IgD-negative memory B cell (primary cell): Measurements from ENCODE around the gene RAPGEF3. TPM values are rescaled to one million over a fixed set of nuclear protein-coding genes. Genes with fewer than 3 reads are reported as not detected.

Experiments used
- H3K27ac Mint-ChIP-seq, 3 donors: one replicate each; pipeline ENCODE4 v1.8.0; 2020 to 2022; ENCODE audit warnings: mild to moderate bottlenecking in 3 of 3, mixed read lengths in 3 of 3, moderate library complexity in 1 of 3
- H3K27me3 Mint-ChIP-seq: one replicate; pipeline ENCODE4 v1.8.0; 2021; ENCODE audit warnings: mixed read lengths
- H3K36me3 Mint-ChIP-seq: one replicate; pipeline ENCODE4 v1.8.0; 2020; ENCODE audit warnings: mild to moderate bottlenecking, mixed read lengths
- H3K4me1 Mint-ChIP-seq, 3 donors: one replicate each; pipeline ENCODE4 v1.8.0; 2020 to 2022; ENCODE audit warnings: mixed read lengths in 3 of 3, mild to moderate bottlenecking in 1 of 3
- H3K4me3 Mint-ChIP-seq, 4 donors: one replicate each; pipeline ENCODE4 v1.8.0; 2020 to 2022; ENCODE audit warnings: mild to moderate bottlenecking in 4 of 4, mixed read lengths in 4 of 4, moderate library complexity in 3 of 4
- H3K9me3 Mint-ChIP-seq, 3 donors: one replicate each; pipeline ENCODE4 v1.8.0; 2020 to 2021; ENCODE audit warnings: mixed read lengths in 3 of 3, mild to moderate bottlenecking in 1 of 3
- polyA plus RNA-seq: library from polyadenylated mRNA; unstranded; fragments of 300-500 nt; fragmentation: Illumina TruSeq; gene quantifications from one replicate; pipeline ENCODE4 v1.2.3, GENCODE V29; 2021

Gene RAPGEF3
- polyA plus RNA-seq, 1 donor from 2014 or later: 0.26 TPM

DNA sequence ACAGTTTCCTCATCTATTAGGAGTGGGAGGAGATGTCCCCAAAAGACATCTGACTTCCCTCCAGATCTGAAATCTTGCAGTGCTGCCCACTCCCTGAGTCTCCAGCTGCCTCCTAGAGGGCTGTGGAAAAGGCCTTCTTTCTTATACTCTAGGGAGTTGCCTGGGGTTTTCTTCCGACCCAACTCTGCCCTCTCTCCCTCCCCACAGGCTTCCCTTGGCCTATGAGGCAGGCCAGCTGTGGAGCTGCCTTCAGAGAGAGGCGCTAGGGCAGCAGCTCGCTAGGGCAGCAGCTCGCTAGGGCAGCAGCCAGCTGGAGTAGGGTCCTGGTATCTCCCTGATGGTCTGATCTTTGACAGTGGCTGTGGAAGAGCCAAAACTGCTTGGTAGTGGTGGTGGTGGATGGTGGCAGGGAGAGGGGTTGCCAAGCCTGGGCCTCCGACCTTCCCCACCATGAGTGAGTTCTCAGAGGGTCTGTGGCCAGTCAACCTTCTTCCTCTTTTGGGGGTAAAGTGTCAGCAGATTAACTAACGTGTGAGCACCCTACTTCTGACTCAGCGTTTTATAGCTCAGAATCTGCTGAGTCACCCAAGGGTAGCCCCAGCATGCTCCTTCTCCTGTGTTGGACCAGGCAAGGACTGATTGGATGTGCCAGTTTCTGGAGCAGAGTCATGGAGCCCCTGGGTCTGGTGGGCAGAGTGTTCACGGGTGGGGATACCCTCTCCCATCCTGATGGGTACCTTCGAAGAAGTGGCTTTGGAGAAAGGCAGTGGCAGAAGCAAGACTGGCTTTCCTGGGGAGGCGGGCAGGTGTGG is 16.6 kb upstream of the RAPGEF3 start:
- Mint-ChIP-seq H3K27me3 (no peaks in the 10 kb centered on the region), H3K27ac (no peak overlapping the region), H3K36me3 (no peaks in the 10 kb centered on the region), H3K4me3 (peak overlapping the region; percentile 58 to 68 (median 62)), H3K4me1 (peaks cover 6 to 14% (median 9%) of the 10 kb centered on the region in 3 donors), H3K9me3 (no peaks in the 10 kb centered on the region)

DNA sequence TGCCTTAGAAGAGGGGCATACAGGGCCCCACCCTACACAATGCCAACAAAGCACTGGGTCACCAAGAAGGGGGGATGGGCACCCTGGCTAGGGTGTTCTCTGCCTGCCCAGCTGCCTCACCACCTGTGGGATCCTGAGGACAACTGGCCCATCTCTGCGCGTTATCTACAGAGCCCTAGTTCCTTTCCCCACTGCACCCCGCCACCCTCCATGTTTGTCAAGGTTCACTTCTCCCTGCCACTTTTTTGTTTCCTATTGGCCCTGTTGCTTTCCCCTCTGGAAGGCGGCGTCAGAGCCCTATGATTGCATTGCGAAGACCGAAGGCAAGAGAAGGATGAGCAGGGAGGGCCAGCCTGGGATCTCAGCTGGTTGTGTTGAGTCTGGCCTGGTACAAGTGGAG is 16.0 kb upstream of the RAPGEF3 start:
- Mint-ChIP-seq H3K4me3 (peak overlapping the region in 3 of 4 donors; percentile 81 to 93 (median 92)), H3K9me3 (no peaks in the 10 kb centered on the region), H3K27ac (no peak overlapping the region), H3K27me3 (no peaks in the 10 kb centered on the region), H3K36me3 (no peaks in the 10 kb centered on the region), H3K4me1 (peaks cover 6 to 14% (median 9%) of the 10 kb centered on the region in 3 donors)

DNA sequence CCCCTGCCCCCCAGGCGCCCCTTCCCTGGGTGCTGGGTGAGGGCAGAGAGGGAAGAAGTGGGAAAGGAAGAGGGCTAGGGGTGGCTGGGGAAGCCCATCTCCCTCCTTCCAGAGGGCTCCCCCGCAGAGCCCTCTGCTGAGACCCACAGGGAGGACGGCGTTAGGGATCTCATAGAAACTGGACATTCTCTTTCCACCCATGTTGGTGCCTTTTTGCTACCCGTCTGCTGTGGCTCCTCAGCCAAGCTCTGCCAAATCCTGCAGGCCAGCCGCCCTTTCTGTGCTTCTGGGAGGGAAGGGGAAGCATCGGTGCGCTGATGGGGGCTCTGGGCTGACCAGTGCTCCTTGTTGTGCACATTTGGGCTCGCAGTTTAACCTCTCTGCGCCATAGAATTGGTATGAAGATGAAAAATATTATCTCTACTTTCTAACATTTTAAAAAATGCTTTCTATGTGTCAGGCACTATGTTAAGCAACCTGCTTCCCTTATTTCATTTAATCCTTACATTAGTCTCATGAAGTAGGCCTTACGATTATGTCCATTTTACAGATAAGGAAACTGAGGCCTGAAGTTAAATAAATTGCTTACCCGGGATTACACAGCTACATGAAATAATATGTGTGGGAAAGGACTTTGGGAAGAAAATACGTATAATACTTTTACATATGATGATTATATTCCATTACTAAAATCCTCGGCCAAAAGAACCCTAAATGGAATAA is 15.3 kb upstream of the RAPGEF3 start:
- peak overlapping the region; percentile 81 to 93 (median 88) for H3K4me3 Mint-ChIP-seq
- H3K27me3 Mint-ChIP-seq: no peaks in the 10 kb centered on the region
- H3K27ac Mint-ChIP-seq: peak overlapping the region in 1 of 3 donors; percentile 77
- H3K9me3 Mint-ChIP-seq: no peaks in the 10 kb centered on the region
- peaks cover 1 to 9% (median 6%) of the 10 kb centered on the region in 3 donors for H3K4me1 Mint-ChIP-seq
- no peaks in the 10 kb centered on the region for H3K36me3 Mint-ChIP-seq

DNA sequence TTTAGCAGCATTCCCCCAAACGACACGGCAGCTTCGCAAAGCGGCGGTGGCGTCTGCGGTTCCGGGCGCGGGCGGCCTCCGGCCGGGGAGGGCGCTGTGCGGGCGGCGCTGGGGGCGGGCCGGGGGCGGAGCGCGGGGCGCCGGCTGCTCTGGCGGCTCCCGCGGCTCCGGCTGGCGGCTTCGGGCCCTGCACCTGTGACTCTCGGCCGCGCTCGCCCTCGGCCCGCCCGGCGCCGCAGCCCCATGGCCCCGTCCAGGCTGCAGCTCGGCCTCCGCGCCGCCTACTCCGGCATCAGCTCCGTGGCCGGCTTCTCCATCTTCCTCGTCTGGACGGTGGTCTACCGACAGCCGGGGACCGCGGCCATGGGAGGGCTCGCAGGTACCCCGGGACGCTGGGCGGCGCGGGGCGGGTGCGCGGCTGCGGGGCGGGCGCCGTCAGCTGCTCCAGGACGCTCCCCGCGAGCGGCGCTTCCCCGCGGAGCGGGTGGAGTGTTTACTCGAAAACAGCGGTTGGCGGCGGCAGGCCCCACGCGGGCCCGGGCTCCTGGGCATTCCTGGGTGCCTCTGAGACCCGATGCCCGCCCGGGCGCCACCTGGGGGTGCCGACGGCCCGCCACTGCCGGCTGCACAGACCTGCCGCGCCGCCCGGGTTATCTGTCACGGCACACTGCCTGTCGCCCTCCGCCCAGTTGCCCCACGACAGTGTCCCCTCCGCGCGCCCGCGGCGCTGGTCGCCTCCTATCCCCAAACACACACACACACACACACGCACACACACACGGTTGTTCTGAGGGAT is 14.6 kb upstream of the RAPGEF3 start, which contains the start of gene SLC48A1:
Gene SLC48A1, plus strand, starts transcription at position 177 of the 796 bp plus-strand sequence. Its CDS starts 67 bp downstream, at position 244.
- Mint-ChIP-seq H3K27ac (peak within 1 kb of the TSS; percentile 77 to 85 (median 84)), H3K9me3 (no peaks in the 10 kb centered on the region), H3K4me3 (peak within 1 kb of the TSS; percentile 83 to 93 (median 92)), H3K4me1 (peaks cover 0 to 6% (median 6%) of the 10 kb centered on the region in 3 donors), H3K27me3 (no peaks in the 10 kb centered on the region), H3K36me3 (no peaks in the 10 kb centered on the region)

DNA sequence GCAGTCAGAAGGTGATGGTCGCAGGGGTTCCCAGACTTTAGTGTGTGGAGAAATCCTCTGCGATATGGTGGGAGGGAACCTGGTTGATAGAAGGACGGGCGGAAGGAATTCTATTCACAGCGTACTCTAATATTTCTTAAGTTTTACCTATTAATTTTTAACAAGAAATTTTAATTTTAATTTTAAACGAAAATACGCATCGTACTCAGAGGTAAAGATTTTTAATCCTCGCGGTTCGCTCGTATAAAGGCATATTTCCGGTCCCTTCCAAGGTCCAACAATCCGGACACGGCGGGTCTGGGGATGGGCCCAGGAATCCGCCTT is 14.0 kb upstream of the RAPGEF3 start:
- Mint-ChIP-seq H3K27ac (peak overlapping the region; percentile 27 to 85 (median 84)), H3K4me3 (peak overlapping the region; percentile 77 to 93 (median 90)), H3K36me3 (no peaks in the 10 kb centered on the region), H3K4me1 (peaks cover 0 to 6% (median 6%) of the 10 kb centered on the region in 3 donors), H3K9me3 (no peaks in the 10 kb centered on the region), H3K27me3 (no peaks in the 10 kb centered on the region)

DNA sequence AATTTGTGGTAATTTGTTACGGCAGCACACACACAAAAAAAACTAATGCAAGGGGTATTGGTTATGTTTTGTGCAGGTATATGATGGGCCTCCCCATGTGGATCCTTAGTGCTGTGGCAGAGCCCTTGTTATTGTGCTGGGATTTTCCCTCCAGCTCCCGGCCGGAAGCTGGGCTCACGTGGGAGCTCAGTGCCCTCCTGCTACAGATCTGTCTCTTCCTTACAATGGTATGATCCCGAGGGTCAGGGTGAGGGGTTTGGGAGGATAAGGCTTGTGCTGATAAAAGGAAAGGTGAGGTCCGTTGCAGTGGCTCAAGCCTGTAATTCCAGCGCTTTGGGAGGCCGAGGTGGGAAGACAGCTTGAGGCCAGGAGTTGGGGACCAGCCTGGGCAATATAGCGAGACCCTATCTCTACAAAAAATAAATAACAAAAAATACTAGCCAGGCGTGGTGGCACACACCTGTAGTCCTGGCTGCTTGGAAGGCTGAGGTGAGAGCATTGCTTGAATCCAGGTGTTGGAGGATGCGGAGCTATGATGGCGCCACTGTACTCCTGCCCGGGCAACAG is 13.5 kb upstream of the RAPGEF3 start:
- Mint-ChIP-seq H3K27ac (peak overlapping the region; percentile 27 to 85 (median 84)), H3K9me3 (no peaks in the 10 kb centered on the region), H3K4me1 (peaks cover 3 to 8% (median 6%) of the 10 kb centered on the region in 3 donors), H3K4me3 (peak overlapping the region; percentile 73 to 93 (median 90)), H3K36me3 (no peaks in the 10 kb centered on the region), H3K27me3 (no peaks in the 10 kb centered on the region)

DNA sequence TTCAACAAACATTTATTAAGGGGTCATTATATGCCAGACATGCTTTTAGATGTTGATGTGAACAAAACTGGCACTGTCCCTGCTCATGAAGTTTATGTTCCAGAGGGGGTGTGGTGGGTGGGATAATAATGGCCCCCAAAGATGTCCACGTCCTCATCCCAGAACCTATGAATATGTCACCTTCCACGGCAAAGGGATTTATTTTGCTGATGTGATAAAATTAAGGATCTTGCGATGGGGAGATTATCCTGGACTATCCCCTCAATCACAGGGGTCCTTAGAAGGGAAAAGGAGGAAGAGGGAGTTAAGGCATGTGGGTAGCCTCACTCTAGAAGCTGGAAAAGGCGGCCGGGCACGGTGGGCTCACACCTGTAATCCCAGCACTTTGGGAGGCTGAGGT is 12.6 kb upstream of the RAPGEF3 start:
- Mint-ChIP-seq H3K27ac (peak overlapping the region in 1 of 3 donors; percentile 27), H3K36me3 (no peaks in the 10 kb centered on the region), H3K27me3 (no peaks in the 10 kb centered on the region), H3K9me3 (no peaks in the 10 kb centered on the region), H3K4me1 (peaks cover 5 to 8% (median 6%) of the 10 kb centered on the region in 3 donors), H3K4me3 (no peak overlapping the region)

DNA sequence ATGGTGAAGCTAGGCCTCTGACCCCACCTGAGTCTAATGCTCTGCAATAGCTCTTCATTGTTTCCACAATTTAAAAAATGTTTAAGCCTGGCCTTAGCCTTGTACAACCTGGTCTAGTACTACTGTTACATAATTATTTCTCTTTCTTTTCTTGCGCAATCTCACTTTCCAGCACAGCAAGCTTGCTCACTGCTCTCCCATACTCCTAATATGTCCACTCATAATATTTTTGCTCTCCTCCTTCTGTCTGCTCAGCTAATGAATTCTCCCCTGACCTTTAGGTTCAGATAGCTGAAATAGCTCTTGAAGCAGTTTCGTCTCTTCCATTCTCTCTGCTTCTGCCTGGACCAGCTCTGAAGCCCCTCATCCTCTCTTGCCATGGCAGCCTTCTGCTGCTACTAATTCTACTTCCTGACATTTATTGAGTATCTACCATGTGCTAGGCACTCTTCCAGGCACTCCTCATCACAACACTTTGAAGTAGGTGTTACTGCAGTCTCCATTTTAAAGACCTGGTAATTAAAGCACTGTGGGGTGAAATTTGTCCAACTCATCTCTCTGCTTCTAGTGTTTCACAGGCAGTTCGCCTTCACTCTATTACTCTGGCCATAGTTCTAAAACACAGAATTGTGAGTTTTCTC is 11.5 kb upstream of the RAPGEF3 start:
- peaks cover 5 to 7% (median 6%) of the 10 kb centered on the region in 3 donors for H3K4me1 Mint-ChIP-seq
- H3K9me3 Mint-ChIP-seq: no peaks in the 10 kb centered on the region
- no peak overlapping the region for H3K4me3 Mint-ChIP-seq
- H3K27ac Mint-ChIP-seq: no peak overlapping the region
- H3K27me3 Mint-ChIP-seq: no peaks in the 10 kb centered on the region
- H3K36me3 Mint-ChIP-seq: no peaks in the 10 kb centered on the region

DNA sequence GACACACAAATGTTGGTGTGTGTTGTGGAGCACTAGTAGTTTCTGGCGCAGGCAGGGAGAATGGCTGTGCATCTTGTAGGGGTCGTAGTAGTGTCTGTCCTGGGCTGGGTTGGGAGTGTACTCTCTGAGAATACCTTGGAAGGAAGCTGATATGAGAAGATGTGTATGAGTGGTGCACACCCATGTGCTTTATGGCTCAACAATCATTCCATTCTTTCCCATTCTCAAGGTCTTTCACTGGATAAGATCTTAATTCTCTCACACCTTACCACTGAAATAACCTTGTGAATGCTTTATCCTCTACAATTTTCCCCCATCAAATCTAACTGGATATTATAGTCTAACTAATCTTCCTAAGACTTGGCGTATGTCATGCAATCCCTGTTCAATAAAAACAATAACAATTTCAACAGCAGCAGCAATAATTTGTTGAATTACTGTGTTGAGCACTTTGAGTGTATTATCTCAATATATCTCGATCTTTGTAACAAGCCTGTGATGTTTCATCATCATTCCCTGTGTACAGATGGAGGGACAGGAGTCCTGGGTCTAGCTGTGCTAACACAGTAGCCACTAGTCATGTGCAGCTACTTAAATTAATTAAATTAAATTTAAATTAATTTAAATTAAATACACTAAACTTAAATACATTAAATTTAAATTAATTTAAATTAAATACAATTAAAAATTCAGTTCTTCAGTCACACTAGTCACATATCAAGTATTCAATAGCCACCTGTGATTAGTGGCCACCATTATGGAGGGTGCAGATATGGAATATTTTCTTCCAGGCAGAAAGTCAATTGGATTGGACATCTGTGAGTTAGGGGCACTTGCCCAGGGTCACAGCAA is 10.8 kb upstream of the RAPGEF3 start:
- H3K4me3 Mint-ChIP-seq: no peak overlapping the region
- H3K27ac Mint-ChIP-seq: no peak overlapping the region
- no peaks in the 10 kb centered on the region for H3K9me3 Mint-ChIP-seq
- peaks cover 4 to 7% (median 5%) of the 10 kb centered on the region in 3 donors for H3K4me1 Mint-ChIP-seq
- H3K27me3 Mint-ChIP-seq: no peaks in the 10 kb centered on the region
- no peaks in the 10 kb centered on the region for H3K36me3 Mint-ChIP-seq

DNA sequence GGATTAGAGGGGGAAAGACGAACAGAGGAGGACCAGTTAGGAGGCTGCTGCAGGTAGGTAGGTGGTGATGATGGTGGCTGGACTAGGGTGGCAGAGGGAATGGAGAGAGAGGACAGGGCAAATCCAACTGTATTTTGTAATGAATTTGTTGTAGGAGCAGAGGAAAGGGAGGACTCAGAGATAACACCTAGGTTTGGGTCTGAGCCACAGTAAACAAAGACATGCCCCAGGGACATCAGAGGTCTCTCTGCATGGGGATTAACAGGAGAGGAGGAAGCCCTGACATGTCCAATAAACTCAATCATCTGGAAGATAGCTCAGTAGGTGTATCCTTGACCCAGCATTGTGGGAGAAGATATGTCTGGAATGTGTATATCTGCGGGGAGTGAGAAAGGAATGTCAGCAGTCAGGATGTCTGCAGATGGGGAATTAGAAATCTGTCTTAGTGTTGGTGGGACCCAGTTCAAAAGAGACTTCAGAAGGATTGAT is 9.7 kb upstream of the RAPGEF3 start:
- Mint-ChIP-seq H3K4me1 (peaks cover 5 to 13% (median 11%) of the 10 kb centered on the region in 3 donors), H3K9me3 (no peaks in the 10 kb centered on the region), H3K4me3 (no peak overlapping the region), H3K27me3 (peaks cover 3% of the 10 kb centered on the region), H3K36me3 (no peaks in the 10 kb centered on the region), H3K27ac (no peak overlapping the region)

DNA sequence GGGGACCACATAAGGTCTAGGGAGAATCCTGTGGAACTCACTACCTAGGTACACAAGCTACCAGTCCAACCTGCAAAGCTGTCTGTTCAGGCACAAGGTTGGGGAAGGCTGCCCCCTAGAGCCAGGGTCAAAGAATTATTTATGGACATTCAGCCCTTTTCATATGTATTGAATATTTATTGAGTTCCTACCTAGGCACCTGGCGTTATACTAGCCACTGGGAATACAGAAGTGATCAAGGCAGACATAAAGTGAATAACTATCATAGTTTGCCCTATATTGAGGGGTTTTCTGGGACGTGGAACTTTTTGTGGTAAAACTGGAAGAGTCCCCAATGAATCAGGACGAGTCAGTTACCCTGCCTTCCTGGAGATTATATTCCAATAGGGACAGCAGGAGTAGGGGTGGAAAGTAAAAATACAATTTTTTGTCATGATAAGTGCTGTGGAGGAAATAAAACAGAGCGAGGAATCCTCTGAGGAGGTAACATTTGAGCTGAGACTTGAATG is 8.6 kb upstream of the RAPGEF3 start:
- Mint-ChIP-seq H3K9me3 (no peaks in the 10 kb centered on the region), H3K27me3 (peaks cover 3% of the 10 kb centered on the region), H3K27ac (peak overlapping the region in 1 of 3 donors; percentile 48), H3K36me3 (no peaks in the 10 kb centered on the region), H3K4me3 (peak overlapping the region in 1 of 4 donors; percentile 59), H3K4me1 (peaks cover 5 to 11% (median 8%) of the 10 kb centered on the region in 3 donors)

DNA sequence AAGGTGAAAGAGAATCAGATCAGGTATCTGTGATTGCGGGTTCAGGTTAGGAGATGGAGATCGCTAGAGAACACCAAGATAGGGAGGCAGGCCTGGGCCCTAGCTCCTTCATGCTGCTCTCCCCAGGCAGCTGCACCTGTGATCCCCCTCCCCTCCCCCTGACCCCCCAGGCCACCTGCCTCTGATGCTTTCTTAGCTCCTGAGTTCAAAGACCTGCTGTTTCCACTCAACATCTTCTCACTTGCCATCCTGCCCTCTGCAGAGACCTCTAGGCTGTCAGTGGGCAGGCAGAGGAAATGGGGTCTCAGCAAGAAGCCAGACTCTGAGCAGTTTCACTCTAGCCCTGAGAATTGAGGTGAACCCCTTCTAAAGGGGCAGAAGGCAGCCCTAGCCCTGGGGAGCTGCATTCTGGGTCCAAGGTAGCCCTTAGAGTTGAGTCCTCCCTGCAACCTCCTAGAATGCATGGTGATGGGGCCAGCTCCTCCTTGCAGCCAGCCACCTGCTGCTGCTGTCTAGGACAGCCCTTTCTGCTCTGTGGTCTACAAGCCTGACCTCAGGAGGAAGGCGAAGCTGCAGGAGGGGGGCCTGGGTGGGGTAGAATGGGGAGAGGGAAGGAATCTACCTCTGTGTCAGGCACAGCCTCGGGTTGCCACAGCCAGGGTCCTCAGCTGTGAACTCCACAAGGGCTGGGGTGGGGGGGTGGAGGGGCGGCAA is 8.0 kb upstream of the RAPGEF3 start:
- Mint-ChIP-seq H3K4me3 (peak overlapping the region in 1 of 4 donors; percentile 59), H3K4me1 (peaks cover 5 to 11% (median 8%) of the 10 kb centered on the region in 3 donors), H3K27me3 (peaks cover 3% of the 10 kb centered on the region), H3K36me3 (no peaks in the 10 kb centered on the region), H3K27ac (no peak overlapping the region), H3K9me3 (no peaks in the 10 kb centered on the region)
